HG03039 (cell line): Measurements from ENCODE around the gene TEX13B.
"Not testable (repeated sequence)": the region's sequence is repeated elsewhere in the genome, so short reads cannot be mapped to it uniquely, and the experiment has no call there.

ENCODE experiments used
- ATAC-seq: cut with Tn5 transposase; IDR thresholded peaks from one replicate; pipeline ENCODE4 v1.9.1; 2021; ENCODE audit warnings: mild to moderate bottlenecking, moderate library complexity; ENCODE audit not compliant: unreplicated experiment

The TEX13B gene, protein sequence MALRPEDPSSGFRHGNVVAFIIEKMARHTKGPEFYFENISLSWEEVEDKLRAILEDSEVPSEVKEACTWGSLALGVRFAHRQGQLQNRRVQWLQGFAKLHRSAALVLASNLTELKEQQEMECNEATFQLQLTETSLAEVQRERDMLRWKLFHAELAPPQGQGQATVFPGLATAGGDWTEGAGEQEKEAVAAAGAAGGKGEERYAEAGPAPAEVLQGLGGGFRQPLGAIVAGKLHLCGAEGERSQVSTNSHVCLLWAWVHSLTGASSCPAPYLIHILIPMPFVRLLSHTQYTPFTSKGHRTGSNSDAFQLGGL

DNA sequence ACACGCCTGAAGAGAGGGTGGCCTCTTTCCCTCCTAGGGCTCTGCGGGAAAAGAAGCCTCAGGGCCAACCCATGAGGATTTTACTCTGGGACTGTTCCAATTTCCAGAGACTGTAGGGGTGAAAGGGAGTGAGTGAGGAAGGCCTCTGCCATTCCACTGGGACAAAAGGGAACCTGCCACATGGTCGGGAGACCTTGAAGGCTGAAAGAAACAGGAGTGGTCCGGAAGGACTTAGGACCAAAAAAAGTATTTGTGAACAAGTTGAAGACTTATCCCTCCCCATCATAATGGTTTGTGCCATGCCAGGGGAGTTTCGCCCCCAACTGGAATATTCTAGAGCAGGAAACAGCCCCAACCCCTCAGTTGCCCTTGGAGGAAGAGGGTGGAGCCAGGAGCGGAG lies at the start of gene TEX13B:
TEX13B (minus strand) TSS at position 15 of the 400 bp plus-strand sequence. CDS start 243 bp downstream, outside the sequence.
- ATAC-seq = no peak

DNA sequence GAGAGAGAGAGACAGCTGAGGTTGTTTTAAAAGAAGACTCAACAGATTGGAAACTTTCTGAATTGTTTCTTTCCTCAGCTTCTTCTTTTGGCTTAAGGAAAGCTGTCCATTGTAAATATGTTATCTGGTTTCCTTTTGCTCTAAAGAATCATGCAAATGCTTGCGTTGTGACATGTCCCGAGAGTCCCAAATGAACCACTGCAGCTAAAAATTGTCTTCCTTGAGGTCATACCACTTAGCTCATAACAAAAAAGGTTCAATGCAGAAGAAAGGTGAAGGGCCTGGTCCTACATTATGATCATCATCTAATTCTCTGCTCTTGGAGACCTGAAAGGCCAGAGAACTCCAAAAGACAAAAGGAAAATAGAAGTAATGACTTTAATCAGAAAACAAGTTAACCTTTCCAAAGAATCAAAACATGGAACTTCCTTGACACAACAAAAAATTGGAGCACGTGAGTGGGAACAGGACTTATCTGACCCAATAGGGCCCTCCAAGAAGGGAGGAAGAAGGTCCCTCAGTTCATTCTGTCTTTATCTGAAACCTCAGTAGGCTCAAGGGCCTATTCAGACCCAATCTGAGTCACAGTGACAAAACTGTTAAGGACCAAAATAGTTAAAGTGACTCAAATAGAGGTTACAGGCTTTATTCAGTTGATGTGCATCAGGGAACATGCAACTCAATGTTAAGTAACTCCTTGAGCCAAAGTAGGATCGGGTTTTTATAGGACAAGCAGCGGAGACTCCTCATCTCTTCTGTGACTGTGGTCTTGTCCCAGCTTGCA lies 48.0 kb upstream of the TEX13B start:
- peak; percentile 86 for ATAC-seq

GRCh38 chrX:108028854-108029253 lies 46.7 kb upstream of the TEX13B start:
- ATAC-seq = no peak

DNA sequence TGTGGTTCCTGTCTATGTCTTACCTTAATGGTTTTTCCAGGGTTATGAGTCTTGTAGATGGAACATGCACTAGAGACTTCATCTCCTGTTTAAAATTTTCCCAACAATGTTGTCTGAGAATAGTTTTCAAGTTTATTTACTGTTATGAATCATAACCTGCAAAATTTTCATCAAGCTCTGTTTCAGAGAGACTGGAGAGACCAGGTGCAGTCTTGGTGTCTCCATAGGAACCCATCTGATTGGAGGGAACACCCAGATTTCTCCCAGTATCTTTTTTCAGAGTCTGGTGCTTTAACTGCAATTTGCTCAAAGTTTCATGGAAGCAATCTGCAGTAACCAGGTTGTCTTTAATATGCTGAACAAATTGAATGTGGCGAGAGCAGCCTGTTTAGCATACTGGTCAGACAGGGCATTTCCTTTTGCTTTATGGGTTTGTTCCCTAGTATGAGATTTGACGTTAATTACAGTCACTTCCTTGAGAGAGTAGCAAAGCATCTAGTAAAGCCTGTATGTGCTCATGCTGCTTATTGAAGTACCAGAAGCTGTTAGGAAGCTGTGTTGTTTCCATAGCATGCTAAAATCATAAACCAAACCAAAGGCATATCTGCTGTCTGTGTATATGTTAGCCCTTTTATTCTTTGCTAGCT lies 43.9 kb upstream of the TEX13B start:
- no peak for ATAC-seq

- ATAC-seq = no peak
Measured at GRCh38 chrX:108025376-108025775, 43.2 kb upstream of the TEX13B start.

GRCh38 chrX:108022491-108023089 lies 40.4 kb upstream of the TEX13B start:
- ATAC-seq = no peak

DNA sequence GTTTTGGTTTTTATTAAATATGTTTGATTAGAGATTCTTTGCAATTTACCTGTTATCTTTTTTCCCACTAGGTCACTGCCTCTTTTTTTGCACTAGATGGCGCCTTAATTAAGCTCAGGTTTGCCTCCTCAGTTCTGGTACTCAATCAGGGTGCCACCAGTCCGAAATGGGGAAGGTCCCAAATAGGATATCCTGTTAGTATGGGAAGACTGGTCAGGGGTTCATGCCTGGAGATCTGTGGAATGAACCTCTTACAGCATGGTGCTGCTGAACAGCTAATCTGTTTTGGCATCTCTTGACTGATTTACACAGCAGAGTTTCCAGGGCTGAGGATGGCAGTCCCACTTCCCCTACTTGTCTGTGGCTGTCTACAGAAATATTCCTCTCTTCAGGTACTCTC lies 38.5 kb upstream of the TEX13B start:
- no peak for ATAC-seq

DNA sequence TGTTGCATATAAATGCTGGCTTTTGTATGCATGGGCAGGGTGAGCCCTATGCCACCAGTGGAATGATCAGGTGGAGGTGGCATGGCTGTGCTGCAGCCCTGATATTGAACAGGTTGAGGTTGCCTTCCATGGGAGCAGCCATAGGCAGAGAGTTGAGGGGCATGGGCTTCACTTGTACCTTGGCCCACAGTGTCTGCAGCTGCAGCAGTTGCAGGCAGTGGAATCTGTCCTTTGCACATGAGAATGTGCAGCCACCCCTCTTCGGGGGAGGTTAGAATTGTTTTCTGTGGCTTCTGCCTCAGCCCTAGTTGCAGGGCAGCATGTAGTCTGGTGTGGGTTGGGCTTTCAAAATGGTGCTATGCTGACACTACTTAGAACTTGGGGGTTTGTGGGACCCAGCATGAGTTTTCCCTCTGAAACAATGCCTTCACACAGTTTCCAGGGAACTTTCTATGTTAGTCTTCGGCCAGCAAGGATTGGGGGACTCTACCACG lies 37.3 kb upstream of the TEX13B start:
- ATAC-seq = no peak

DNA sequence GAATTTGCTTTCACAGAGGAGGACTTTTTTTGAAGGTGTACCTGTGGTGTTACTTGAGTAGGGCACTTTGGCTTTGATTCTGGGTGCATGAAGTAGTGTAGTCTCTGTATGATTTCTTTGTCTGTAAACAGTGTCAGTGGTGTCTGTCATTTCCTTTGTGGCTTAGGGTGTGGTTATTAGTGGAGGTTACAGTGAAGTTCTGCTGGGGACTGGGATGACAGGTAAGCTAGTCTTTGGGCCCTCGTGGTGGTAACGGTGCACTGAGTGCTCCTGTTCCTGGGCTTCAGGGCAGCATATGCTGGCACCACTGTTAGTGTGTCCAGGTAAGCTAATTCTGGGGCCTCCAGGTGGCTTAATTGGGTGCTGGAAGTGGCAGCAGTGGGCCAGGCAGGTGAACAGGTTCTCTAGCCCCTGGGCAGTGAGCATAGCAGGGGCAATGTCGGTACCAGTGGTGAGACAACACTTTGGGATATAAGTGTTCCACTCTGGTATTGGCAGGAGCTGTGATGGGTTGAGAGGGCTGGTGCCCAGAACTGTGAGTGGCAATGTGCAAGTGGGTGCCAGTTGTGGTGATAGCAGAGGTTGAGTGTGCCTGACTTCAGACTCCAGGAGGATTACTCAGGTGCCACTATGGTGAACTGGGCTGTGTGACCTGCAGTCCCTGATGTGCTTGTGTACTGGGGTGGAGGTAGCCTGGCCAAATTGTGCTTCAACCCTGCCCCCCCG lies 36.6 kb upstream of the TEX13B start:
- ATAC-seq = no peak

DNA sequence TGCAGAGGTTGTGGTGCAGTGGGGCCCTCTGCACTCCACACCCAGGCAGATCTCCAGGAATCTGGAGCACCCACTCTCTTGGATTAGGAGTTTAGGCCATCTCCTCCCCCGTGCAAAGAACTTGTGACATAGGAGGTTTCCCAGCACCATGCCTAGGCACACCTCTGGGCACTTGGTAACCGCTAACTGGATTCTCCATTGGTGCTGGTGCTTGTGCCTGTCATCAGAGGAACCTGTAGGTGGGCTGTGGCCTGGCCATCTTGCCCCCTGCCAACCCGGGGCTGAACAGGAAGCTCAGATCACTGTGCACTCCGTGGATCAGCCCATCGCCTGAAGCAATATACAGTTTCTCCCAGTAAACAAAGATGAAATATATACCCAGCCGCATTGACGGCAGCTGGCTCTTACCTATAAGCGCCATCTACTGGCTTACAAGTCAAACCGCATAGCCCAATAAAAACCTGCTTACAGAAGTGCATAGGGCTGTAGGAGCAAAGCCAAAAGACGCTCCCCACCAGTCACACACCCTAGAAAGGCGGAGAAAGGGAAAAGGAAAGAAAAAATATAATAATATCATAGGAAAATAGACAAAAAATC lies 19.1 kb upstream of the TEX13B start:
- ATAC-seq = peak; percentile 72

- ATAC-seq = no peak
Measured at GRCh38 chrX:108000751-108001150, 18.6 kb upstream of the TEX13B start.

DNA sequence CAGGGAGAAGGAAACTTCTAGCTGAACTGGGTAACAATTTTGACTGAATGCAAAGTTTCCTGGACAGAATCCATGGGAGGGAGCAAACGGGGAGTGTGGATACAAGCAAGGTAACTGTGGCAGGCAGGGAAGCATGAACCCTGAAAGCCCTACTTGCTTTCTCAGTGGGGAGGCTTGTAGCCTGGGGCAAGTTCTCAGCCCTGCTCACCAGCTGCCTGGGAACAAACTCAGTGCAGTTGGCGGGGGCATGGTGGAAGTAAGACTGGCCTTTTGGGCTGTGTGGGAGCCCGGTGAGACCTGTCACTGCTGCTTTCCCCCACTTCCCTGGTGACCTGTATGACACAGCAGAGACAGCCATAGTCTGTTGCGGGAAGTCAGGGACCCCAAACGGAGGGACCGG lies 14.0 kb upstream of the TEX13B start:
- no peak for ATAC-seq

DNA sequence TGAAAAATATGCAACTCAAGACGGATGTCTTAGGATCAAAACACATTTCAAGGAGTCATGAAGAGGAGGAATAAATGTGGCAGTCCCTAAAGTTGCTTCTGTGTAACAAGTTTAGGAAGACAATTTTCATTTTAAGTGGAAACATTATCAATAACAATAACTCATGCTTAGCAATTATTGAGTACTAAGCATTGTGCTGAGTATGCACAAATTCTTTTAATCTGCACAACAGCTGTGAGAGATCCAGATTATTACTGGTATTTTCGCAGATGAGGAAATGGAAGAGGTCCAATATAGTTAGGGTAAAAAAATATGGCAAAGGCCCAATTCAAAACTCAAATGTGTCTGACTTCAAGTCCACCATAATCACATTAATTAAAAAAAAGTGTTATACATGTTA lies 2.9 kb upstream of the TEX13B start:
- no peak for ATAC-seq

GRCh38 chrX:107979534-107979933 lies 2.6 kb downstream of the TEX13B start:
- ATAC-seq = no peak

GRCh38 chrX:107978707-107979307 lies 3.4 kb downstream of the TEX13B start:
- ATAC-seq = no peak

GRCh38 chrX:107978071-107978470 lies 4.1 kb downstream of the TEX13B start:
- ATAC-seq = no peak

- ATAC-seq = no peak
Measured at GRCh38 chrX:107971636-107972035, 10.5 kb downstream of the TEX13B start.

- no peak for ATAC-seq
Measured at GRCh38 chrX:107970073-107970472, 12.1 kb downstream of the TEX13B start.

GRCh38 chrX:107968623-107969022 lies 13.5 kb downstream of the TEX13B start:
- no peak for ATAC-seq

- ATAC-seq = not testable (repeated sequence)
Measured at GRCh38 chrX:107955337-107955736, 26.8 kb downstream of the TEX13B start.
